HL-60 (cell line): ENCODE measurements around the gene CACNA1H.
"Not testable (repeated sequence)": the region's sequence is repeated elsewhere in the genome, so short reads cannot be mapped to it uniquely, and the experiment has no call there.

Experiments
- POLR2AphosphoS5 ChIP-seq: IDR thresholded peaks from 2 replicates; pipeline ENCODE4 v1.6.1; 2012; ENCODE audit warnings: low read depth
- TF ChIP-seq, protein P1 (sequence below): IDR thresholded peaks from one replicate; pipeline ENCODE4 v1.5.1; 2011; ENCODE audit warnings: low read length, control low read depth, inconsistent platforms; ENCODE audit not compliant: insufficient read depth
- TF ChIP-seq, protein P2 (sequence below): IDR thresholded peaks from 2 replicates; pipeline ENCODE4 v1.6.1; 2012; ENCODE audit warnings: low read depth; ENCODE audit not compliant: insufficient replicate concordance

DNA sequence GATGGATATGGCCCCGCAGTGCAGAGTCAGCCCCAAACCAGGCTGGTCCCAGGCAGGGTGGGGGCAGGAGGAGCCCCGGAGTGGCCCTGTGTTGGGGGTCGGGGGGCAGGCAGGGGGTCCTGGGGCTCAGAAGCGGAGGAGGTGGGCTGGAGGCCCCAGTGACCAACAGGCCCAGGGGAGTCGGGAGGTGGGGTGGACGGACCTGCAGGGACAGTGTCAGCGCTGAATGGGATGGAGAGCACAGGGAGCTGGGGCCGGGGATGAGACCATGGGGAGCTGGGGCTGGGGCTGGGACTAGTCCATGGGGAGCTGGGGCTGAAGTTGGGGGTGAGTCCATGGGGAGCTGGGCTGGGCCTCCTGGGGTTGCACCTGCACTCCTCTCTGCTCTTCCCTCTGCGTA is 86.7 kb downstream of the CACNA1H start:
- TF ChIP-seq, protein P1, sequence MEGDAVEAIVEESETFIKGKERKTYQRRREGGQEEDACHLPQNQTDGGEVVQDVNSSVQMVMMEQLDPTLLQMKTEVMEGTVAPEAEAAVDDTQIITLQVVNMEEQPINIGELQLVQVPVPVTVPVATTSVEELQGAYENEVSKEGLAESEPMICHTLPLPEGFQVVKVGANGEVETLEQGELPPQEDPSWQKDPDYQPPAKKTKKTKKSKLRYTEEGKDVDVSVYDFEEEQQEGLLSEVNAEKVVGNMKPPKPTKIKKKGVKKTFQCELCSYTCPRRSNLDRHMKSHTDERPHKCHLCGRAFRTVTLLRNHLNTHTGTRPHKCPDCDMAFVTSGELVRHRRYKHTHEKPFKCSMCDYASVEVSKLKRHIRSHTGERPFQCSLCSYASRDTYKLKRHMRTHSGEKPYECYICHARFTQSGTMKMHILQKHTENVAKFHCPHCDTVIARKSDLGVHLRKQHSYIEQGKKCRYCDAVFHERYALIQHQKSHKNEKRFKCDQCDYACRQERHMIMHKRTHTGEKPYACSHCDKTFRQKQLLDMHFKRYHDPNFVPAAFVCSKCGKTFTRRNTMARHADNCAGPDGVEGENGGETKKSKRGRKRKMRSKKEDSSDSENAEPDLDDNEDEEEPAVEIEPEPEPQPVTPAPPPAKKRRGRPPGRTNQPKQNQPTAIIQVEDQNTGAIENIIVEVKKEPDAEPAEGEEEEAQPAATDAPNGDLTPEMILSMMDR = not testable (repeated sequence)
- TF ChIP-seq POLR2AphosphoS5 = not testable (repeated sequence)
- TF ChIP-seq, protein P2, sequence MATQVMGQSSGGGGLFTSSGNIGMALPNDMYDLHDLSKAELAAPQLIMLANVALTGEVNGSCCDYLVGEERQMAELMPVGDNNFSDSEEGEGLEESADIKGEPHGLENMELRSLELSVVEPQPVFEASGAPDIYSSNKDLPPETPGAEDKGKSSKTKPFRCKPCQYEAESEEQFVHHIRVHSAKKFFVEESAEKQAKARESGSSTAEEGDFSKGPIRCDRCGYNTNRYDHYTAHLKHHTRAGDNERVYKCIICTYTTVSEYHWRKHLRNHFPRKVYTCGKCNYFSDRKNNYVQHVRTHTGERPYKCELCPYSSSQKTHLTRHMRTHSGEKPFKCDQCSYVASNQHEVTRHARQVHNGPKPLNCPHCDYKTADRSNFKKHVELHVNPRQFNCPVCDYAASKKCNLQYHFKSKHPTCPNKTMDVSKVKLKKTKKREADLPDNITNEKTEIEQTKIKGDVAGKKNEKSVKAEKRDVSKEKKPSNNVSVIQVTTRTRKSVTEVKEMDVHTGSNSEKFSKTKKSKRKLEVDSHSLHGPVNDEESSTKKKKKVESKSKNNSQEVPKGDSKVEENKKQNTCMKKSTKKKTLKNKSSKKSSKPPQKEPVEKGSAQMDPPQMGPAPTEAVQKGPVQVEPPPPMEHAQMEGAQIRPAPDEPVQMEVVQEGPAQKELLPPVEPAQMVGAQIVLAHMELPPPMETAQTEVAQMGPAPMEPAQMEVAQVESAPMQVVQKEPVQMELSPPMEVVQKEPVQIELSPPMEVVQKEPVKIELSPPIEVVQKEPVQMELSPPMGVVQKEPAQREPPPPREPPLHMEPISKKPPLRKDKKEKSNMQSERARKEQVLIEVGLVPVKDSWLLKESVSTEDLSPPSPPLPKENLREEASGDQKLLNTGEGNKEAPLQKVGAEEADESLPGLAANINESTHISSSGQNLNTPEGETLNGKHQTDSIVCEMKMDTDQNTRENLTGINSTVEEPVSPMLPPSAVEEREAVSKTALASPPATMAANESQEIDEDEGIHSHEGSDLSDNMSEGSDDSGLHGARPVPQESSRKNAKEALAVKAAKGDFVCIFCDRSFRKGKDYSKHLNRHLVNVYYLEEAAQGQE = not testable (repeated sequence)
